DND-41 (cell line): Measurements from ENCODE around the gene C19orf67.

ENCODE experiments used
- ATAC-seq: fragments of 200-7000 bp; cut with Tn5 transposase; 3 replicates; pipeline ENCODE4 v1.9.1; 2021; ENCODE audit warnings: low read depth; ENCODE audit not compliant: insufficient read depth
- DNase-seq: peaks from one replicate; pipeline ENCODE4 v3.0.0-alpha.2; 2020
- H2AFZ ChIP-seq: 2 replicates; pipeline ENCODE4 v1.6.0; 2012; ENCODE audit warnings: low read depth, low read length
- H3K27ac ChIP-seq: 2 replicates; pipeline ENCODE4 v1.5.1; 2012; ENCODE audit warnings: low read length, inconsistent platforms
- H3K27me3 ChIP-seq: fragments of 200-600 bp; sonication (generic); 2 replicates; pipeline ENCODE4 v1.6.0; 2012; ENCODE audit warnings: low read length, mild to moderate bottlenecking, inconsistent platforms; ENCODE audit not compliant: insufficient read depth, poor library complexity
- H3K36me3 ChIP-seq: 2 replicates; pipeline ENCODE4 v1.5.1; 2012; ENCODE audit warnings: low read length, inconsistent platforms; ENCODE audit not compliant: insufficient read depth
- H3K4me1 ChIP-seq: 2 replicates; pipeline ENCODE4 v1.5.1; 2012; ENCODE audit warnings: mild to moderate bottlenecking, low read length; ENCODE audit not compliant: insufficient read depth
- H3K4me2 ChIP-seq: 2 replicates; pipeline ENCODE4 v1.6.0; 2012; ENCODE audit warnings: mild to moderate bottlenecking, moderate library complexity, low read length, inconsistent platforms; ENCODE audit not compliant: insufficient read depth
- H3K4me3 ChIP-seq, 2 experiments: fragments of 200-600 bp in 1 of 2; shearing (Covaris generic) in 1 of 2; 2 replicates each; pipeline ENCODE4 v1.5.1; 2012 to 2016; ENCODE audit warnings: inconsistent platforms in 2 of 2, low read length in 2 of 2, mild to moderate bottlenecking in 2 of 2, low read depth in 1 of 2, moderate library complexity in 1 of 2
- H3K79me2 ChIP-seq: 2 replicates; pipeline ENCODE4 v1.6.0; 2012; ENCODE audit warnings: low read length, inconsistent platforms; ENCODE audit not compliant: insufficient read depth
- H3K9ac ChIP-seq: 2 replicates; pipeline ENCODE4 v1.6.0; 2012; ENCODE audit warnings: low read depth, mild to moderate bottlenecking, inconsistent platforms, low read length, moderate library complexity
- H3K9me3 ChIP-seq: 2 replicates; pipeline ENCODE4 v1.5.1; 2012; ENCODE audit warnings: low read length, moderate library complexity, mild to moderate bottlenecking, inconsistent platforms; ENCODE audit not compliant: insufficient read depth, severe bottlenecking
- H4K20me1 ChIP-seq: 2 replicates; pipeline ENCODE4 v1.6.0; 2012; ENCODE audit warnings: low read length; ENCODE audit not compliant: insufficient read depth
- EZH2 ChIP-seq: IDR thresholded peaks from 3 replicates; pipeline ENCODE4 v1.6.1; 2012; ENCODE audit warnings: borderline replicate concordance, low read depth, mild to moderate bottlenecking, moderate library complexity, low read length, inconsistent platforms; ENCODE audit not compliant: severe bottlenecking
- TF ChIP-seq, protein P1 (sequence below): IDR thresholded peaks from 2 replicates; pipeline ENCODE4 v1.5.1; 2012; ENCODE audit warnings: borderline replicate concordance, low read length, moderate library complexity, mild to moderate bottlenecking; ENCODE audit not compliant: poor library complexity, severe bottlenecking; ENCODE audit errors: extremely low read depth

The C19orf67 gene

GRCh38 chr19:14054099-14054498, 31.5 kb downstream of the C19orf67 start:
- Histone ChIP-seq H3K27me3 (no peaks in the 10 kb centered on the region), H3K9ac (no peak overlapping the region), H2AFZ (no peak overlapping the region), H4K20me1 (no peaks in the 10 kb centered on the region), H3K4me2 (no peak overlapping the region), H3K27ac (no peak overlapping the region), H3K79me2 (no peaks in the 10 kb centered on the region), H3K4me1 (peaks cover 7% of the 10 kb centered on the region), H3K9me3 (no peaks in the 10 kb centered on the region), H3K4me3 (no peak overlapping the region), H3K36me3 (peaks cover 14% of the 10 kb centered on the region)
- DNase-seq (no peak), ATAC-seq (no peak)
- TF ChIP-seq, protein P1, sequence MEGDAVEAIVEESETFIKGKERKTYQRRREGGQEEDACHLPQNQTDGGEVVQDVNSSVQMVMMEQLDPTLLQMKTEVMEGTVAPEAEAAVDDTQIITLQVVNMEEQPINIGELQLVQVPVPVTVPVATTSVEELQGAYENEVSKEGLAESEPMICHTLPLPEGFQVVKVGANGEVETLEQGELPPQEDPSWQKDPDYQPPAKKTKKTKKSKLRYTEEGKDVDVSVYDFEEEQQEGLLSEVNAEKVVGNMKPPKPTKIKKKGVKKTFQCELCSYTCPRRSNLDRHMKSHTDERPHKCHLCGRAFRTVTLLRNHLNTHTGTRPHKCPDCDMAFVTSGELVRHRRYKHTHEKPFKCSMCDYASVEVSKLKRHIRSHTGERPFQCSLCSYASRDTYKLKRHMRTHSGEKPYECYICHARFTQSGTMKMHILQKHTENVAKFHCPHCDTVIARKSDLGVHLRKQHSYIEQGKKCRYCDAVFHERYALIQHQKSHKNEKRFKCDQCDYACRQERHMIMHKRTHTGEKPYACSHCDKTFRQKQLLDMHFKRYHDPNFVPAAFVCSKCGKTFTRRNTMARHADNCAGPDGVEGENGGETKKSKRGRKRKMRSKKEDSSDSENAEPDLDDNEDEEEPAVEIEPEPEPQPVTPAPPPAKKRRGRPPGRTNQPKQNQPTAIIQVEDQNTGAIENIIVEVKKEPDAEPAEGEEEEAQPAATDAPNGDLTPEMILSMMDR, result no peak
- no peak for TF ChIP-seq EZH2

GRCh38 chr19:14053500-14053899, 32.1 kb downstream of the C19orf67 start:
- Histone ChIP-seq H3K9me3 (peaks cover under 1% of the 10 kb centered on the region), H3K4me3 (no peak overlapping the region), H3K36me3 (peaks cover 20% of the 10 kb centered on the region), H3K27me3 (no peaks in the 10 kb centered on the region), H3K27ac (no peak overlapping the region), H3K9ac (no peak overlapping the region), H3K79me2 (no peaks in the 10 kb centered on the region), H2AFZ (no peak overlapping the region), H3K4me2 (no peak overlapping the region), H4K20me1 (no peaks in the 10 kb centered on the region), H3K4me1 (peaks cover 7% of the 10 kb centered on the region)
- ATAC-seq (no peak), DNase-seq (no peak)
- TF ChIP-seq EZH2, result no peak
- TF ChIP-seq, protein P1, result no peak

GRCh38 chr19:14053032-14053431, 32.6 kb downstream of the C19orf67 start:
- Histone ChIP-seq H3K4me1 (peaks cover 5% of the 10 kb centered on the region), H3K9ac (no peak overlapping the region), H4K20me1 (no peaks in the 10 kb centered on the region), H3K4me3 (no peak overlapping the region), H3K36me3 (peaks cover 23% of the 10 kb centered on the region), H3K79me2 (no peaks in the 10 kb centered on the region), H3K27ac (no peak overlapping the region), H3K27me3 (no peaks in the 10 kb centered on the region), H3K4me2 (no peak overlapping the region), H3K9me3 (peaks cover 3% of the 10 kb centered on the region), H2AFZ (no peak overlapping the region)
- ATAC-seq (no peak), DNase-seq (no peak)
- TF ChIP-seq EZH2, result no peak
- TF ChIP-seq, protein P1, result no peak

GRCh38 chr19:14052470-14052869, 33.1 kb downstream of the C19orf67 start:
- Histone ChIP-seq H3K4me3 (no peak overlapping the region), H3K9me3 (peaks cover 3% of the 10 kb centered on the region), H3K9ac (no peak overlapping the region), H3K27ac (no peak overlapping the region), H3K4me1 (no peaks in the 10 kb centered on the region), H3K79me2 (no peaks in the 10 kb centered on the region), H3K27me3 (no peaks in the 10 kb centered on the region), H3K36me3 (peaks cover 23% of the 10 kb centered on the region), H3K4me2 (no peak overlapping the region), H2AFZ (no peak overlapping the region), H4K20me1 (no peaks in the 10 kb centered on the region)
- no peak for TF ChIP-seq EZH2
- TF ChIP-seq, protein P1, result no peak
- no peak for ATAC-seq
- no peak for DNase-seq
